Keratinocyte (primary cell): Measurements from ENCODE around the gene CISD2. TPM values are rescaled to one million over a fixed set of nuclear protein-coding genes. Genes with fewer than 3 reads are reported as not detected.

Source experiments
- DNase-seq: peaks from one replicate; pipeline ENCODE4 v3.0.0-alpha.2; 2011; ENCODE audit warnings: low read depth, missing footprints, low spot score
- FAIRE-seq: peaks from 2 replicates; lab custom pipeline; 2011; peaks lifted over from hg19 to GRCh38; lab: Jason Lieb, UNC
- H2AFZ ChIP-seq: 2 replicates; pipeline ENCODE4 v1.6.0; 2012; ENCODE audit warnings: low read length, control low read depth, inconsistent platforms; ENCODE audit not compliant: control insufficient read depth
- H3K27ac ChIP-seq: 2 replicates; pipeline ENCODE4 v1.5.1; 2011; ENCODE audit warnings: low read length; ENCODE audit not compliant: control insufficient read depth, insufficient read depth
- H3K27me3 ChIP-seq: 3 replicates; pipeline ENCODE4 v1.6.0; 2011; ENCODE audit warnings: low read length; ENCODE audit not compliant: control insufficient read depth, insufficient read depth; ENCODE audit errors: extremely low read depth
- H3K36me3 ChIP-seq, 2 experiments: 2 replicates in 1 of 2; 3 replicates in 1 of 2; pipeline ENCODE4 v1.5.1; 2011; ENCODE audit warnings: low read length in 2 of 2, mild to moderate bottlenecking in 1 of 2; ENCODE audit not compliant: control insufficient read depth in 2 of 2, insufficient read depth in 2 of 2; ENCODE audit errors: extremely low read depth in 1 of 2
- H3K4me1 ChIP-seq: 3 replicates; pipeline ENCODE4 v1.5.1; 2011; ENCODE audit warnings: low read length; ENCODE audit not compliant: control insufficient read depth, insufficient read depth; ENCODE audit errors: extremely low read depth
- H3K4me2 ChIP-seq: 3 replicates; pipeline ENCODE4 v1.6.0; 2011; ENCODE audit warnings: low read depth, low read length; ENCODE audit not compliant: control insufficient read depth, insufficient read depth; ENCODE audit errors: extremely low read depth
- H3K4me3 ChIP-seq, 3 experiments: fragments of 200-600 bp in 1 of 3; sonication (generic) in 1 of 3; 2 replicates in 2 of 3; 3 replicates in 1 of 3; pipeline ENCODE4 v1.5.1; 2011 to 2016; ENCODE audit warnings: low read length in 3 of 3, mild to moderate bottlenecking in 3 of 3, control low read depth in 2 of 3, inconsistent platforms in 1 of 3, low read depth in 1 of 3, mixed read lengths in 1 of 3, mixed run types in 1 of 3, moderate library complexity in 1 of 3; ENCODE audit not compliant: control insufficient read depth in 2 of 3, insufficient read depth in 2 of 3; ENCODE audit errors: extremely low read depth in 1 of 3
- H3K79me2 ChIP-seq: 2 replicates; pipeline ENCODE4 v1.6.0; 2012; ENCODE audit warnings: low read length; ENCODE audit not compliant: control insufficient read depth, insufficient read depth
- H3K9ac ChIP-seq: 3 replicates; pipeline ENCODE4 v1.6.0; 2011; ENCODE audit warnings: low read length; ENCODE audit not compliant: control insufficient read depth, insufficient read depth; ENCODE audit errors: extremely low read depth
- H3K9me1 ChIP-seq: 3 replicates; pipeline ENCODE4 v1.6.0; 2011; ENCODE audit warnings: low read length; ENCODE audit not compliant: control insufficient read depth, insufficient read depth; ENCODE audit errors: extremely low read depth
- H3K9me3 ChIP-seq: 2 replicates; pipeline ENCODE4 v1.5.1; 2012; ENCODE audit warnings: low read depth, low read length; ENCODE audit not compliant: control insufficient read depth
- H4K20me1 ChIP-seq: 3 replicates; pipeline ENCODE4 v1.6.0; 2011; ENCODE audit warnings: low read length; ENCODE audit not compliant: control insufficient read depth, insufficient read depth; ENCODE audit errors: extremely low read depth
- EZH2 ChIP-seq: IDR thresholded peaks from one replicate; pipeline ENCODE4 v1.6.1; 2012; ENCODE audit warnings: inconsistent platforms, mild to moderate bottlenecking, low read length, moderate library complexity
- dilution Hi-C: fragments of 300-500 bp; cut with MboI; formaldehyde crosslinking; loops from one replicate; pipeline ENCODE4 v1.7.0; 2020; ENCODE audit warnings: low sequenced_read_pairs; ENCODE audit not compliant: extremely low pct_ligation_motif_present
- polyA plus RNA-seq, 5 experiments: library from polyadenylated mRNA; depleted of rRNA in 3 of 5; stranded (reverse) in 3 of 5; stranded (forward) in 1 of 5; unstranded in 1 of 5; fragments of >200 nt; gene quantifications; 1 replicate in 1 of 5; 2 replicates in 3 of 5; 3 replicates in 1 of 5; pipeline versions ENCODE4 v1.2.1 to v1.2.3, GENCODE V29; 2011 to 2012; ENCODE audit warnings: missing spikeins in 2 of 5, low read depth in 1 of 5, low replicate concordance in 1 of 5
- TF ChIP-seq, protein P1 (sequence below), 3 experiments: IDR thresholded peaks in 1 of 3; conservative IDR thresholded peaks in 1 of 3; optimal IDR thresholded peaks in 1 of 3; 2 replicates in 2 of 3; 3 replicates in 1 of 3; pipeline versions ENCODE3 to v1.5.1; 2011; ENCODE audit warnings: low read length in 3 of 3, mild to moderate bottlenecking in 3 of 3, moderate library complexity in 2 of 3, control low read depth in 1 of 3, inconsistent platforms in 1 of 3; ENCODE audit not compliant: insufficient read depth in 2 of 3; ENCODE audit errors: extremely low read depth in 1 of 3

CISD2 gene
- polyA plus RNA-seq, 1 donor (not counting 4 experiments of a cell fraction or from before 2014, with no cell fraction given) = 36.6 TPM

DNA sequence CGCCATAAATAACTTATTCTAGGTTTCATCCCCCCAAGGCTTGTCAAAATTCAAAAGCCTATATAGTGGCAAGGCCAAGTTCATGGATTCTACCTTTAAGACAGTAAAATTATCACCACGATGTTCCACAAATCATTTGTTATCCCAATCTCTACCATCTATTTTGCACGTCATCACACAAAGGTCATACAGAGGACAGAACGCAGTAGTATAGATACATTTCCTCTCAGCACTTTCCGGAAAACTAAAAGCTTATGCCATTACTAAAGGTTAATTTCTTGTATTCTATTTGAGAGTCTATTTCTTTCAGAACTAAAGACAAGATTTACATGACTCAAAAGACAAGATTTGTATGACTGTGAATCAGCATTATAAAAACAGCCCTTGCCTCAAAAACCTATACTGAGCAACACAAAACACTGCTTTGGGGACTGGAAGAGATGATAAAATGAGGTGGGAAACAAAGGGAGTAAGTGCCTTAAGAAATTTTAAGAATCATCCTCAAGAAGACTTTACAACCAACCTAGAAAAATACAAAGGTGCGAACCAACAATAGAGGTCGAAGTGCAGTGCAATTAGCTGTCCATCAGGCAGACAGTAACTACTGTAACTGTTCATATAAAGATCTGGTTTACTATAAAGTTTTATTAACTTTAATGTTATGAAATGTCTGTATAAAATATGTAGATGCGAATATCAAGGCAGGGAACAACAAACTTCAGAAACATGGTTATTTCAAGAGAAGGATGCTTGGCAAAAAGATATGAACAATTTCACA, 49.0 kb upstream of the CISD2 start:
- no peak for FAIRE-seq
- dilution Hi-C loops = no loop called here

DNA sequence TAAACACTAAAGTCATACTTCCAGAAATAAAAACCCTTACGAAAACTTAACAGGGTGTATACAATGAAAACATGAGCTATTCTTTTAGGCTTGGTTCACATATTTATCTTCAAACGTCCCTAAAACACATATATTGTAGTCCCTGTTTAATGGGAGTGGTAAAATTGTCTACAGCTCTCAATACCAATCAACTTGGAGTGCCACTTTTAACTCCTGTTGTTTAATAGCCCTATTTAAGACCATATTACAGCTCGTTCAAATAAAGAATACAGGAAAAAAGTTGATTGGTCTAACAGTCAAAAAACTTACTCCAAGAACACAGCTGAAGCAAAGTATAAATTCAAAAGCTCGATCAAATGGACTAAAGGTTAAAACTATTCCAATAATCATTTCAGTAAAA, 45.3 kb upstream of the CISD2 start:
- H3K36me3 ChIP-seq = peaks cover 1 to 14% of the 10 kb centered on the region in 2 experiments
- peak overlapping the region; percentile 98 for H3K27ac ChIP-seq
- no peak overlapping the region for H2AFZ ChIP-seq
- FAIRE-seq = no peak
- H3K4me3 ChIP-seq = peak overlapping the region; percentile 71 to 93 (median 93)
- TF ChIP-seq, protein P1, sequence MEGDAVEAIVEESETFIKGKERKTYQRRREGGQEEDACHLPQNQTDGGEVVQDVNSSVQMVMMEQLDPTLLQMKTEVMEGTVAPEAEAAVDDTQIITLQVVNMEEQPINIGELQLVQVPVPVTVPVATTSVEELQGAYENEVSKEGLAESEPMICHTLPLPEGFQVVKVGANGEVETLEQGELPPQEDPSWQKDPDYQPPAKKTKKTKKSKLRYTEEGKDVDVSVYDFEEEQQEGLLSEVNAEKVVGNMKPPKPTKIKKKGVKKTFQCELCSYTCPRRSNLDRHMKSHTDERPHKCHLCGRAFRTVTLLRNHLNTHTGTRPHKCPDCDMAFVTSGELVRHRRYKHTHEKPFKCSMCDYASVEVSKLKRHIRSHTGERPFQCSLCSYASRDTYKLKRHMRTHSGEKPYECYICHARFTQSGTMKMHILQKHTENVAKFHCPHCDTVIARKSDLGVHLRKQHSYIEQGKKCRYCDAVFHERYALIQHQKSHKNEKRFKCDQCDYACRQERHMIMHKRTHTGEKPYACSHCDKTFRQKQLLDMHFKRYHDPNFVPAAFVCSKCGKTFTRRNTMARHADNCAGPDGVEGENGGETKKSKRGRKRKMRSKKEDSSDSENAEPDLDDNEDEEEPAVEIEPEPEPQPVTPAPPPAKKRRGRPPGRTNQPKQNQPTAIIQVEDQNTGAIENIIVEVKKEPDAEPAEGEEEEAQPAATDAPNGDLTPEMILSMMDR (optimal IDR thresholded peaks at IDR 0.05 in 1 of 3, IDR thresholded peaks at IDR 0.05 in 1 of 3, conservative IDR thresholded peaks at IDR 0.05 in 1 of 3; ENCODE audit: extremely low read depth in 1 of 3, insufficient read depth in 2 of 3, low read length in 3 of 3) = no peak
- no peak for TF ChIP-seq EZH2
- DNase-seq = no peak
- peaks cover 83% of the 10 kb centered on the region for H3K79me2 ChIP-seq
- H4K20me1 ChIP-seq = peaks cover 38% of the 10 kb centered on the region
- peaks cover 54% of the 10 kb centered on the region for H3K4me1 ChIP-seq
- H3K9ac ChIP-seq = peak overlapping the region; percentile 11
- peak overlapping the region; percentile 89 for H3K4me2 ChIP-seq
- H3K27me3 ChIP-seq = no peaks in the 10 kb centered on the region
- H3K9me1 ChIP-seq = no peaks in the 10 kb centered on the region
- dilution Hi-C loops = no loop called here
- no peaks in the 10 kb centered on the region for H3K9me3 ChIP-seq

More for the DNA sequence above, 49.0 kb upstream of the CISD2 start:
- no peak overlapping the region for H3K9ac ChIP-seq
- no peak overlapping the region for H2AFZ ChIP-seq
- no peaks in the 10 kb centered on the region for H3K9me3 ChIP-seq
- DNase-seq = no peak
- no peak for TF ChIP-seq EZH2
- TF ChIP-seq, protein P1 (optimal IDR thresholded peaks at IDR 0.05 in 1 of 3, IDR thresholded peaks at IDR 0.05 in 1 of 3, conservative IDR thresholded peaks at IDR 0.05 in 1 of 3; ENCODE audit: extremely low read depth in 1 of 3, insufficient read depth in 2 of 3, low read length in 3 of 3) = no peak
- H3K27me3 ChIP-seq = no peaks in the 10 kb centered on the region
- H3K36me3 ChIP-seq = peaks cover 1 to 14% of the 10 kb centered on the region in 2 experiments
- peak overlapping the region; percentile 27 for H3K27ac ChIP-seq
- peaks cover 99% of the 10 kb centered on the region for H3K79me2 ChIP-seq
- H3K4me3 ChIP-seq = peak overlapping the region in 2 of 3 experiments; percentile 9 to 23
- H3K9me1 ChIP-seq = no peaks in the 10 kb centered on the region
- peak overlapping the region; percentile 61 for H3K4me2 ChIP-seq
- H3K4me1 ChIP-seq = peaks cover 86% of the 10 kb centered on the region
- H4K20me1 ChIP-seq = peaks cover 52% of the 10 kb centered on the region
